ENCODE results near the gene CABP4. TPM values are rescaled to one million over a fixed set of nuclear protein-coding genes. Genes with fewer than 3 reads are reported as not detected.
"Not testable (repeated sequence)": the region's sequence is repeated elsewhere in the genome, so short reads cannot be mapped to it uniquely, and the experiment has no call there.

The CABP4 gene
- total RNA-seq, 6 donors from 2014 or later = 1.5 to 4.7 (median 2.3) TPM

DNA sequence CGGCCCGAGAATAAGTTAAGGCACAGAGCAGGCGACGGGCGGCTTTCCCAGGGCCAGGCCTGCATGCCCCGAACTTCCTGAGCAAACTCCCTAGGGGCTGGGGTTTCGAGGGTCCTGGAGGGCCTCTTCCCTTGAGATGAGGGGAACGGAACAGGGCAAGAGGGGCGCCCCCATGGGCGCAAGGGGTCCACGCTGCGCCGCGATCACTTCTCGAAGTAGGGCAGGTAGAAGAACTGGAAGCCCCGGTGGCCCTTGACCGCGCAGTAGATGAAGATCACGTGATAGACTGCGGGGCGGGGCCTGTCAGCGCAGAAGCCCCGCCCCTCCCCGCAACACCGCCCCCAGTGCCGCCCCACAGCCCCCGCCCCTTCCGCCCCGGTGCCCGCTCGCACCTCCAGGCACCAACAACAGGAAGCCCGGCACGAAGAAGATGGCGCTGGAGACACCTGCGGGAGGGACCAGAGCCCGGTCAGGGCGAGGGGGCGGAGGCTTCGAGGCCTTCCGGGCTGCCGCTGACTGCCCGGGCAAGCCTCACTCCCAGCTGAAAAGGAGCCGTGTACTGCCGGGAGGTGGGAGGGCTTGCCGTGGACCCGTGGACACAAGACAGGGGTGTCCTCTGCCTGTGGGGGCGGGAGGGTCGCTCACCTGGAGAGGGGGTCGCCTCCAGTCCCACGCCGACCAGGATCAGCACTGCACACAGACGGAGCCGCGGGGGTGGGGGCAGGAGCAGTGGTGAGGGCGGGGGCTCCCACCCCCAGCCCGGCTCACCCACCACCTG lies 9.4 kb downstream of the CABP4 start:
- Histone ChIP-seq H3K9me3 (no peaks in the 10 kb centered on the region), H3K36me3 (no peaks in the 10 kb centered on the region), H3K27ac (peak overlapping the region; percentile 85 to 96 (median 92)), H3K4me3 (peak overlapping the region; percentile 54 to 60 (median 58)), H3K4me1 (peaks cover 30 to 48% (median 37%) of the 10 kb centered on the region in 4 donors), H3K27me3 (no peaks in the 10 kb centered on the region)
- ATAC-seq (ENCODE audit: low FRiP score in 2 of 2) (peak; percentile 79 to 92), DNase-seq (peak; percentile 95 to 96)
- WGBS, 2 donors = 33 to 39% methylated on average over 7 to 17 of the region's 56 CpGs
- TF ChIP-seq POLR2AphosphoS5 (IDR thresholded peaks at IDR 0.05) (peak; percentile 70 to 77), POLR2A (IDR thresholded peaks at IDR 0.05) (peak; percentile 2 to 76 (median 47))
- TF ChIP-seq, protein P1, sequence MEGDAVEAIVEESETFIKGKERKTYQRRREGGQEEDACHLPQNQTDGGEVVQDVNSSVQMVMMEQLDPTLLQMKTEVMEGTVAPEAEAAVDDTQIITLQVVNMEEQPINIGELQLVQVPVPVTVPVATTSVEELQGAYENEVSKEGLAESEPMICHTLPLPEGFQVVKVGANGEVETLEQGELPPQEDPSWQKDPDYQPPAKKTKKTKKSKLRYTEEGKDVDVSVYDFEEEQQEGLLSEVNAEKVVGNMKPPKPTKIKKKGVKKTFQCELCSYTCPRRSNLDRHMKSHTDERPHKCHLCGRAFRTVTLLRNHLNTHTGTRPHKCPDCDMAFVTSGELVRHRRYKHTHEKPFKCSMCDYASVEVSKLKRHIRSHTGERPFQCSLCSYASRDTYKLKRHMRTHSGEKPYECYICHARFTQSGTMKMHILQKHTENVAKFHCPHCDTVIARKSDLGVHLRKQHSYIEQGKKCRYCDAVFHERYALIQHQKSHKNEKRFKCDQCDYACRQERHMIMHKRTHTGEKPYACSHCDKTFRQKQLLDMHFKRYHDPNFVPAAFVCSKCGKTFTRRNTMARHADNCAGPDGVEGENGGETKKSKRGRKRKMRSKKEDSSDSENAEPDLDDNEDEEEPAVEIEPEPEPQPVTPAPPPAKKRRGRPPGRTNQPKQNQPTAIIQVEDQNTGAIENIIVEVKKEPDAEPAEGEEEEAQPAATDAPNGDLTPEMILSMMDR (IDR thresholded peaks at IDR 0.05) = no peak

DNA sequence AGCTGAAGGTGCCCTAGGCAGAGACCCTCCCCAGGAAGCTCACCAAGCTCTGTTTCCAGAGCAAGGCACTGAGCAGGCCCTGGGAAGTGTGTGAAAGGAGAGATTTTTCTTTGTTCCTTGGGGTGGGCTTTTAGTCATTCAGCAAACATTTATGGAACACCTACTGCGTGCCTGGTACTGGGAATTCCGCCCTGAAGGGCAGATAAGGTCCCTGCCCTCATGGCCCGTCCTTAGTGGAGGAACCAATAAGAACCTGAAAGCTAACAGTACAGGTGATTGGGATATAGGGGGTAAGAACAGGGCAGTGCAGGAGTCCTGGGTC lies 10.0 kb downstream of the CABP4 start:
- ATAC-seq (ENCODE audit: low FRiP score in 2 of 2) = no peak

DNA sequence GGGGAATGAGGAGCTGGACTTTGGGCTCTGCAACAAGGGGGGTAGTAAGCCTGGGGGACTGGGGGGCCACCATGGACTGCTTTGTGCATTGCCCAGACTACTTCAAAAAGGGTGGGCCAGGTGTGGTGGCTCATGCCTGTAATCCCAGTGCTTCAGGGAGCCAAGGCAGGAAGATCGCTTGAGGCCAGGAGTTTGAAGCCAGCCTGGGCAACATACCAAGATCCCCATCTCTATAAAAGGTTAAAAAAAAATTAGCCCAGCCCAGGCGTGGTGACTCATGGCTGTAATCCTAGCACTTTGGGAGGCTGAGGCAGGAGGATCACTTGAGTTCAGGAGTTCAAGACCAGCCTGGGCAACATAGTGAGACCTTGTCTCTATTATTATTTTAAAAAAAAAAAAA lies 10.4 kb downstream of the CABP4 start:
- H3K4me1 ChIP-seq = peaks cover 33 to 53% (median 40%) of the 10 kb centered on the region in 4 donors
- H3K4me3 ChIP-seq = peak overlapping the region in 2 of 4 donors; percentile 54 to 57
- H3K27ac ChIP-seq = peak overlapping the region; percentile 85 to 96 (median 92)

More for the DNA sequence above, 10.0 kb downstream of the CABP4 start:
- no peaks in the 10 kb centered on the region for H3K9me3 ChIP-seq
- WGBS, 2 donors = 46 to 59% methylated on average over 3 of the region's 3 CpGs
- peak overlapping the region; percentile 85 to 96 (median 92) for H3K27ac ChIP-seq
- H3K27me3 ChIP-seq = no peaks in the 10 kb centered on the region
- H3K4me3 ChIP-seq = peak overlapping the region; percentile 54 to 60 (median 58)
- no peak for DNase-seq
- H3K4me1 ChIP-seq = peaks cover 33 to 53% (median 40%) of the 10 kb centered on the region in 4 donors
- no peaks in the 10 kb centered on the region for H3K36me3 ChIP-seq
- no peak for TF ChIP-seq POLR2AphosphoS5 (IDR thresholded peaks at IDR 0.05)
- no peak for TF ChIP-seq POLR2A (IDR thresholded peaks at IDR 0.05)
- no peak for TF ChIP-seq EP300 (IDR thresholded peaks at IDR 0.05)
- TF ChIP-seq, protein P1 (IDR thresholded peaks at IDR 0.05) = no peak

DNA sequence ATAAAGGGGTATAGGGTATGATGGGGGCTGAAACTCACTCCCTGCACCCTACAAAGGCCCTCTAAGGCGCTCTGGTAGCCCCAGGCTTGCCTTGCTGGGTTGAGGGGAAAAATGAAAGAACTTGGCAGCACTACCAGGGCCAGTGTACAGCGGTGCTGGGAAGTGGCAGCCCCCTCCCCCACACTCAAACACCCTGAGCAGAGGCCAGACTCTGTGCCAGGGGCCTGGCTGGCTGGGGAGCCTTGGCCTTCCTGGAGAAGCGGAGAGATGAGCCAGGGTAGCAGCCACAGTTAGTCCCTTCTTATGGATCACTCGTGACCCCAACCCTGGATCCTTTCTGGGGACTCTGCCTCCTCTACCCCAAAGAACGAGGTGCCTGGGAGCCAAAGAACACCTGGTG lies 11.2 kb downstream of the CABP4 start:
- H3K9me3 ChIP-seq = no peaks in the 10 kb centered on the region
- H3K4me1 ChIP-seq = peaks cover 33 to 53% (median 40%) of the 10 kb centered on the region in 4 donors
- no peak for ATAC-seq (ENCODE audit: low FRiP score in 2 of 2)
- WGBS, 2 donors = 76 to 81% methylated on average over 3 to 5 of the region's 5 CpGs
- H3K27ac ChIP-seq = peak overlapping the region in 1 of 4 donors; percentile 40
- no peak for DNase-seq
- H3K27me3 ChIP-seq = no peaks in the 10 kb centered on the region
- no peak for TF ChIP-seq EP300 (IDR thresholded peaks at IDR 0.05)
- no peak for TF ChIP-seq POLR2A (IDR thresholded peaks at IDR 0.05)
- TF ChIP-seq POLR2AphosphoS5 (IDR thresholded peaks at IDR 0.05) = no peak
- TF ChIP-seq, protein P1 (IDR thresholded peaks at IDR 0.05) = no peak
- H3K36me3 ChIP-seq = no peaks in the 10 kb centered on the region
- no peak overlapping the region for H3K4me3 ChIP-seq

More for the DNA sequence above, 10.4 kb downstream of the CABP4 start:
- not testable (repeated sequence) for H3K27me3 ChIP-seq; ATAC-seq (ENCODE audit: low FRiP score in 2 of 2); DNase-seq; H3K9me3 ChIP-seq; H3K36me3 ChIP-seq
- WGBS, 2 donors = 71 to 81% methylated on average over 2 of the region's 2 CpGs

DNA sequence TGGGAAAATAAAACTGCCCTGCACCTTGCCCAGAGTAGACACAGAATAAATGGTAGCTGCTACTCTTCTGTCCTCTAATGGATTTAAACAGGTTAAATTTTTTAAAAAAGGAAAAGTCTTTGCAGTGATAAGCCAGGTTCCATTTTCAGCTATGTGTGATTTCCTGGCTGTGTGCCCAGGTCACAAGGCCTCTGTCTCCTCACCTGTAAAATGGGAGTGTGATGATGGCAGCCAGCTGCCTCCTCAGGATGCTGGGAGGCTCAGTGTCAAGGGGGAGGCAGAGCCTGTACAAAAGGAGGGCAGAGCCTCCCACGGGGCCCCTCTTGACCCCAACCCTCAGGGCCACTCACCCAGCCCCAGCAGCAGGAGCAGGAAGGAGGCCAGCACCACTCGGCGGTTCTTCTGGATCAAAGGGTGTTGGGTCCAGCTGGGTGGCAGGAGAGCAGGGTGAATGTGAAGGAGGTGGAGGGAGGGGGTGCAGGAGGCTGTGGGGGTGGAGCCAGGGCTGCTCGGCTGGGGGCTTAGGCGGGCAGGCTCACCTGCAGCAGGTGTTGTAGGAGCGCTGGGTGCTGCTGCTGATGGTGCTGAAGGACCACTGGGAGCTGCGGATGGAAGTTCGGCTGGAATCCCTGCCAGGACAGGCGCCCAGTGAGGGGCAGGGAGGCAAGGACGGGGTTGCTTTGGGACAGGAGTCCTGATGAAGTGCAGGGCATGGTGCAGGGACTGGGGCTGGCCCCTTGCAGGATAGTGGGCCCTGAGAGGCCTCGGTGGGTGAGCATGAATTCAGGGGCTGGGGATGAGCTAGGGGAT lies 12.0 kb downstream of the CABP4 start:
- WGBS, 2 donors = 68 to 78% methylated on average over 9 to 10 of the region's 11 CpGs
- ATAC-seq (ENCODE audit: low FRiP score in 2 of 2) (no peak), DNase-seq (no peak)
- Histone ChIP-seq H3K36me3 (no peaks in the 10 kb centered on the region), H3K9me3 (no peaks in the 10 kb centered on the region), H3K27ac (peak overlapping the region; percentile 77 to 93 (median 90)), H3K4me1 (peaks cover 33 to 53% (median 40%) of the 10 kb centered on the region in 4 donors), H3K27me3 (no peaks in the 10 kb centered on the region), H3K4me3 (peak overlapping the region in 2 of 4 donors; percentile 83 to 91)
- TF ChIP-seq EP300 (IDR thresholded peaks at IDR 0.05) (no peak), POLR2A (IDR thresholded peaks at IDR 0.05) (no peak), POLR2AphosphoS5 (IDR thresholded peaks at IDR 0.05) (no peak)
- TF ChIP-seq, protein P1 (IDR thresholded peaks at IDR 0.05) = no peak
